HAP-1 (cell line): ENCODE data around the gene FAM241A.
A peak's percentile ranks its signal among the peaks of the same experiment; 100 is the strongest.
"Not testable (repeated sequence)": the region's sequence is repeated elsewhere in the genome, so short reads cannot be mapped to it uniquely, and the experiment has no call there.

Source experiments
- DNase-seq, 2 experiments: peaks; one replicate each; pipeline ENCODE4 v3.0.0-alpha.2; 2016 to 2020; ENCODE audit warnings: low spot score in 2 of 2
- H3K27me3 ChIP-seq: fragments of 250-450 bp; sonication (Bioruptor Pico); 2 replicates; pipeline ENCODE4 v1.5.1; 2020; ENCODE audit warnings: low read depth, mild to moderate bottlenecking, moderate library complexity
- H3K36me3 ChIP-seq: fragments of 250-450 bp; sonication (Bioruptor Pico); replicated peaks from 2 replicates; pipeline ENCODE4 v1.5.1; 2020; ENCODE audit warnings: mild to moderate bottlenecking
- H3K4me1 ChIP-seq: fragments of 250-450 bp; sonication (Bioruptor Pico); 2 replicates; pipeline ENCODE4 v1.5.1; 2020; ENCODE audit warnings: mild to moderate bottlenecking
- H3K4me3 ChIP-seq: fragments of 250-450 bp; sonication (Bioruptor Pico); 2 replicates; pipeline ENCODE4 v1.5.1; 2020; ENCODE audit warnings: mild to moderate bottlenecking, moderate library complexity
- H3K9me3 ChIP-seq: fragments of 250-450 bp; sonication (Bioruptor Pico); 2 replicates; pipeline ENCODE4 v1.5.1; 2020; ENCODE audit warnings: mild to moderate bottlenecking, moderate library complexity
- in situ Hi-C: fragments of 300-500 bp; cut with MboI; formaldehyde crosslinking; loops from 3 replicates; pipeline ENCODE4 v1.14.3; 2020; ENCODE audit warnings: low sequenced_read_pairs, inconsistent platforms, mixed read lengths

The FAM241A gene

DNA sequence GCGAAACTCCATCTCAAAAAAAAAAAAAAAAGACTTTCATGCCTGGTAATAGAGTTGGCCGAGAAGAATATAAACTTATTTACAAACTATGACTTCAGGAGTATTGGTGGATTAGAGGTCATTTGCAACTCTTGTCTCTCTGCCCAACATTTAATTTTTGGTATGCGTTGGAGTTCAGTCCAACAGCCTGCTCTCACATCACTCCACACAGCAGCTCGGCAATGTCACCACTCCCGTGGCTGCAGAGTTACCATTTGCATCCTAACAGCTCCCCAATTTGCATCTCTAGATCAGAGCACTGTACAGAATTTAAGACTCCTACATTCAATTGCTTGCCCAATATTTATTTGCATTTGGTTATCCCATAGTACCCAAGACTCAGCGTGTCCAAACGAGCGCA, 45.4 kb downstream of the FAM241A start:
- in situ Hi-C loops: no loop called here
- no peaks in the 10 kb centered on the region for H3K27me3 ChIP-seq
- no peak for DNase-seq
- H3K9me3 ChIP-seq: no peaks in the 10 kb centered on the region
- H3K36me3 ChIP-seq: no peaks in the 10 kb centered on the region
- H3K4me1 ChIP-seq: no peaks in the 10 kb centered on the region
- no peak overlapping the region for H3K4me3 ChIP-seq

DNA sequence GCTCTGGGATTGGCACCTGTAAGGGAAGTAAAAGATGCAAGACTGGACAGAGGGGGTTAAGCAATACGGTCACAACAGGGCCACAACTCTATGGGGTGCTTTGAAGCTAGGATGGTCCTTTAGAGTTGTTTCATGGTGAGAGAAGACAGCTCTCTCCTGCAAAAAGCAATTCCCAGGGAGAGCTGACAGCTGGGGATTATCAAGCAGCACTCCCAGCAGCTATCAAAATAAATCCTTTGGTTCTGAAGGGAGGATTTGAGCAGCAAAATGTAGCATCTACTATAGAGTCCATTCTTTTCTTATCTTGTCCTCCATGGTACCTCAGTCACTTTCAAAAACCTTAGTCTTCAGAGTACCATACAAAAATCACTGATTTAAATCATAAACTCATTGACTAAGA, 51.2 kb downstream of the FAM241A start:
- H3K4me1 ChIP-seq: no peaks in the 10 kb centered on the region
- DNase-seq: no peak
- H3K4me3 ChIP-seq: no peak overlapping the region
- no peaks in the 10 kb centered on the region for H3K27me3 ChIP-seq
- no peaks in the 10 kb centered on the region for H3K9me3 ChIP-seq
- H3K36me3 ChIP-seq: no peaks in the 10 kb centered on the region
- in situ Hi-C loops: no loop called here

GRCh38 chr4:112199041-112199440, 53.8 kb downstream of the FAM241A start:
- Histone ChIP-seq H3K9me3 (no peaks in the 10 kb centered on the region), H3K4me3 (no peak overlapping the region), H3K27me3 (no peaks in the 10 kb centered on the region), H3K4me1 (no peaks in the 10 kb centered on the region), H3K36me3 (no peaks in the 10 kb centered on the region)
- in situ Hi-C loops: no loop called here
- no peak for DNase-seq

- in situ Hi-C loops: no loop called here
- Histone ChIP-seq H3K27me3 (no peaks in the 10 kb centered on the region), H3K4me1 (no peaks in the 10 kb centered on the region), H3K36me3 (no peaks in the 10 kb centered on the region), H3K4me3 (no peak overlapping the region), H3K9me3 (no peaks in the 10 kb centered on the region)
- DNase-seq: no peak
Observed at GRCh38 chr4:112201915-112202505, 56.8 kb downstream of the FAM241A start.

- Histone ChIP-seq H3K4me1 (no peaks in the 10 kb centered on the region), H3K27me3 (no peaks in the 10 kb centered on the region), H3K9me3 (no peaks in the 10 kb centered on the region), H3K4me3 (no peak overlapping the region), H3K36me3 (no peaks in the 10 kb centered on the region)
- in situ Hi-C loops: no loop called here
- no peak for DNase-seq
Observed at GRCh38 chr4:112203593-112203992, 58.3 kb downstream of the FAM241A start.

- in situ Hi-C loops: no loop called here
- no peaks in the 10 kb centered on the region for H3K27me3 ChIP-seq
- DNase-seq: no peak
Observed at GRCh38 chr4:112206431-112206830, 61.2 kb downstream of the FAM241A start.

GRCh38 chr4:112208137-112209095, 63.2 kb downstream of the FAM241A start:
- H3K4me1 ChIP-seq, H3K9me3 ChIP-seq, H3K36me3 ChIP-seq, in situ Hi-C loops, H3K4me3 ChIP-seq, DNase-seq, H3K27me3 ChIP-seq: not testable (repeated sequence)

More at GRCh38 chr4:112206431-112206830, 61.2 kb downstream of the FAM241A start:
- Histone ChIP-seq H3K9me3 (no peaks in the 10 kb centered on the region), H3K36me3 (no peaks in the 10 kb centered on the region), H3K4me1 (no peaks in the 10 kb centered on the region), H3K4me3 (no peak overlapping the region)

GRCh38 chr4:112210777-112211176, 65.5 kb downstream of the FAM241A start:
- no peak overlapping the region for H3K4me3 ChIP-seq
- in situ Hi-C loops: no loop called here
- H3K9me3 ChIP-seq: no peaks in the 10 kb centered on the region
- H3K36me3 ChIP-seq: no peaks in the 10 kb centered on the region
- no peak for DNase-seq
- no peaks in the 10 kb centered on the region for H3K4me1 ChIP-seq
- no peaks in the 10 kb centered on the region for H3K27me3 ChIP-seq

DNA sequence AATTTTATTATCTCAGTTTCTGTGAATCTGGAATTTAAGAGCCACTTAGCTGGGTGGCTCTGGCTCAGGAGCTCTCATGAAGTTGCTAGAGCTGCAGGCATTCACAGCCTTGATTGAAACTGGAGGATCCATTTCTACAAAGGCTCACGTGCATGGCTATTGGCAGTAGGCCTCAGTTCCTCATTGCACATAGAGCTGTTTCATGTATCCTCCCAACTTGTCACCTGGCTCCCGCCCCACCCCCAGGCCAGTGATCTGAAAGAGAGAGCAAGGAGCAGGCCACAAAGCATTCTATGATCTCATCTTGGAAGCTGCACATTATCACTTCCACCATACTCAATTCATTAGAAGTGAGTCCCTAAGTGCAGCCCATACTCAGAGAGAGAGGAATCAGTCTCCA, 67.8 kb downstream of the FAM241A start:
- Histone ChIP-seq H3K36me3 (no peaks in the 10 kb centered on the region), H3K4me1 (no peaks in the 10 kb centered on the region), H3K4me3 (no peak overlapping the region), H3K27me3 (no peaks in the 10 kb centered on the region), H3K9me3 (no peaks in the 10 kb centered on the region)
- in situ Hi-C loops: no loop called here
- DNase-seq: no peak

GRCh38 chr4:112213856-112214255, 68.6 kb downstream of the FAM241A start:
- in situ Hi-C loops: no loop called here

DNA sequence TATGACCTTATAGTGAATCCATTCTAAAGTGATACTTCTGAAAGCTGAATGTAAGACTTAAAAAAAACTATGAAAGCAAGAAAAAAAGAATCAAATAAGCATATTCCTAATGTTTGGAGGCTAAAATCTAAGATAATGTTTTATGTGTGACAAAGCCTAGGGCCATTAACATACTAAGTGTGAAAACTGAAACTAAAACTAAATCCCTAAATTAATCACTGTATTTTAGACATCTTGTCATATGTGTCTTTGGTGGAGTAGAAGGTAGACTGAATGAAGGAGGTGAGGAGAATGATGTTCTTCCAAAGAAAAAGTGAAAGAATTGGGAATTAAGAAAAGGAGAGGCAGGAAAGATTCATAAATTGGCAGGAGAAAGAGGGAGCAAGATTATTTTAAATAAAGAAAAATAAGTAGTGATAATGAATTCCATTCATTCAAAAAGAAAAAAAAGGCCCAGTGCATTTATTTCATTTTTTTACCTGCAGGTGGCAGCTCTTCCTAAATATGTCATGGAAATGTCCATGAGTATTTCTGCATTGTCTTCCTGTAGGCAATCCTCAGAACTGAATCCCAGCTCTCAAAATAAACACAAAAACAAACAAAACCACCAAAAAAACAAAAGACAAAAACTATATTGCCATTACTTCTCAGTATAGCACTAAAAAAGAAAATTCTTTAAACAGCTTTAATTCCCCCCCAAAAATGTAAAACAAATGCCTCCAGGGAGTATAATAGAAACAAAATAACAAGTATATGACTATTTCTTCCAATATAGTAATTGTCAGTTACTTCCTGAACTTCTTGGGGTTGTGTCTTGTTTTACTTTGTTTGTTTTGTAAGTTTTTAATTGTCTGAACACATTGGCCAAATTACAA, 69.4 kb downstream of the FAM241A start:
- no peak overlapping the region for H3K4me3 ChIP-seq
- in situ Hi-C loops: no loop called here
- no peaks in the 10 kb centered on the region for H3K9me3 ChIP-seq
- H3K27me3 ChIP-seq: no peaks in the 10 kb centered on the region
- DNase-seq: peak in 1 of 2 experiments; percentile 55
- no peaks in the 10 kb centered on the region for H3K4me1 ChIP-seq
- no peaks in the 10 kb centered on the region for H3K36me3 ChIP-seq

More at GRCh38 chr4:112213856-112214255, 68.6 kb downstream of the FAM241A start:
- Histone ChIP-seq H3K36me3 (no peaks in the 10 kb centered on the region), H3K9me3 (no peaks in the 10 kb centered on the region), H3K4me3 (no peak overlapping the region), H3K4me1 (no peaks in the 10 kb centered on the region), H3K27me3 (no peaks in the 10 kb centered on the region)
- DNase-seq: no peak

DNA sequence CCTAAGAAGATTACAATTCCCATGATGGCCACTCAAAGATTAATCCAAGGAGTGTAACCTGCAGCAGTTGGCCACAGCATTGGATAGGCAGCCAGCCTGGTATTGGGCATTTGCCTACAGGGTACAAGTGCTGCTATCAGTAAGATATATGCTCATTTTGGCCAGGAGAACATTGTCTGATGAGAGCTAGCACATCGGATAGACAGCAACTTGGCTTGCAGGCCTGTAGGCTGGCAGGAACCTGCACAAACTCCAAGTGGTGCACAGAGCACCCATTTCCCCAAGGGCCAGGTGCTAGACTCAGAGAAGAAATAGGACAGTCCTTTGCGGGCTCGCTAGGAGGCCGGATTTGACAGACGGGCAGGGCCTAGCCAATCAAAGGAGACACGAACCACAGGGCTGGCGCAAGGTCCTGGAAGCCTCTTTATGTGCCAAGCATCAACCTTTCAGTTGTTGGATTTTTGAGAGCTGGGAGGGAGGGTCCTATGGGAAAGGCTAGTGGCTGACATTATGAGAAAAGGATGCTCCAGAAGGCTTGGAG, 74.6 kb downstream of the FAM241A start:
- no peaks in the 10 kb centered on the region for H3K4me1 ChIP-seq
- H3K27me3 ChIP-seq: no peaks in the 10 kb centered on the region
- in situ Hi-C loops: no loop called here
- DNase-seq: no peak
- H3K9me3 ChIP-seq: no peaks in the 10 kb centered on the region
- no peak overlapping the region for H3K4me3 ChIP-seq
- H3K36me3 ChIP-seq: no peaks in the 10 kb centered on the region

DNA sequence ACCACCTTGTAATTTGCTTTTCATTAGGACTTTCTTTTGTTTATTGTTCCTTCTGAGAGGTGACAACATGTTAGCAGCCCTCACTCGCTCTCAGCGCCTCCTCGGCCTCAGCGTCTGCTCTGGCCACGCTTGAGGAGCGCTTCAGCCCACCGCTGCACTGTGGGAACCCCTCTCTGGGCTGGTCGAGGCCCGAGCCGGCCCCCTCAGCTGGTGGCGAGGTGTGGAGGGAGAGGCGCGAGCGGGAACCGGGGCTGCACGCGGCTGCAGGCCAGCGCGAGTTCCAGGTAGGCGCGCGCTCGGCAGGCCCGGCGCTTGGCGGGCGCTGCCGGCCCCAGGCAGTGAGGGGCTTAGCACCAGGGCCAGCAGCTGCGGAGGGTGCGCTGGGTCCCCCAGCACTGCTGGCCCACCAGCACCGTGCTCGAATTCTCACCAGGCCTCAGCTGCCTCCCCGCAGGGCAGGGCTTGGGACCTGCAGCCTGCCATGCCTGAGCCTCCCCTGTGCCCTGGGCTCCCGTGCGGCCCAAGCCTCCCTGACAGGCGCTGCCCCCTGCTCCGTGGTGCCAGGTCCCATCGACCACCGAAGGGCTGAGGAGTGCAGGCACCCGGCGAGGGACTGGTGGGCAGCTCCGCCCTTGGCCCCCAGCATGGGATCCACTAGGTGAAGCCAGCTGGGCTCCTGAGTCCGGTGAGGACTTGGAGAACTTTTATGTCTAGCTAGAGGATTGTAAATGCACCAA, 77.1 kb downstream of the FAM241A start:
- no peak overlapping the region for H3K4me3 ChIP-seq
- H3K27me3 ChIP-seq: no peaks in the 10 kb centered on the region
- no peak for DNase-seq
- H3K36me3 ChIP-seq: no peaks in the 10 kb centered on the region
- H3K4me1 ChIP-seq: no peaks in the 10 kb centered on the region; the same call in 1 of the 2 replicates
- in situ Hi-C loops: no loop called here
- H3K9me3 ChIP-seq: no peaks in the 10 kb centered on the region
